DMS53 (cell line): Measurements from ENCODE around the gene TGFB1.

Experiments used
- DNase-seq: peaks from one replicate; lab custom pipeline; 2025; lab: John Stamatoyannopoulos, UW

The TGFB1 gene

GRCh38 chr19:41321204-41321599, 32.5 kb downstream of the TGFB1 start:
- DNase-seq, result no peak

GRCh38 chr19:41320568-41320967, 33.2 kb downstream of the TGFB1 start:
- DNase-seq, result no peak

GRCh38 chr19:41320185-41320518, 33.6 kb downstream of the TGFB1 start:
- no peak for DNase-seq

- no peak for DNase-seq
These were observed 34.1 kb downstream of the TGFB1 start for GRCh38 chr19:41319500-41320184.

GRCh38 chr19:41318696-41319499, 34.8 kb downstream of the TGFB1 start:
- DNase-seq, result no peak

- no peak for DNase-seq
These were observed 37.3 kb downstream of the TGFB1 start for GRCh38 chr19:41316306-41316920.

GRCh38 chr19:41311613-41312012, 42.1 kb downstream of the TGFB1 start:
- no peak for DNase-seq

GRCh38 chr19:41311072-41311471, 42.6 kb downstream of the TGFB1 start:
- no peak for DNase-seq

GRCh38 chr19:41310033-41310831, 43.5 kb downstream of the TGFB1 start, which contains the start of gene CCDC97:
Gene CCDC97, plus strand, starts transcription at chr19:41310172. Its CDS starts 139 bp downstream, at chr19:41310311.
- DNase-seq, result peak; percentile 96

- peak; percentile 76 for DNase-seq
These were observed 44.3 kb downstream of the TGFB1 start for GRCh38 chr19:41309180-41310032.

GRCh38 chr19:41308450-41309179, 45.1 kb downstream of the TGFB1 start:
- DNase-seq, result peak; percentile 92

- no peak for DNase-seq
These were observed 45.7 kb downstream of the TGFB1 start for GRCh38 chr19:41307954-41308449.

- DNase-seq, result no peak
These were observed 46.4 kb downstream of the TGFB1 start for GRCh38 chr19:41307090-41307875.

- DNase-seq, result no peak
These were observed 47.6 kb downstream of the TGFB1 start for GRCh38 chr19:41305927-41306793.

GRCh38 chr19:41304706-41305483, 48.8 kb downstream of the TGFB1 start:
- DNase-seq, result no peak

- no peak for DNase-seq
These were observed 49.8 kb downstream of the TGFB1 start for GRCh38 chr19:41303954-41304353.

GRCh38 chr19:41302624-41303351, 50.9 kb downstream of the TGFB1 start:
- no peak for DNase-seq
